A204.1 (cell line): Measurements from ENCODE around the gene CREB5.

Experiments used
- FAIRE-seq: peaks from 2 replicates; lab custom pipeline; 2012; peaks lifted over from hg19 to GRCh38; lab: Jason Lieb, UNC

CREB5 gene

DNA sequence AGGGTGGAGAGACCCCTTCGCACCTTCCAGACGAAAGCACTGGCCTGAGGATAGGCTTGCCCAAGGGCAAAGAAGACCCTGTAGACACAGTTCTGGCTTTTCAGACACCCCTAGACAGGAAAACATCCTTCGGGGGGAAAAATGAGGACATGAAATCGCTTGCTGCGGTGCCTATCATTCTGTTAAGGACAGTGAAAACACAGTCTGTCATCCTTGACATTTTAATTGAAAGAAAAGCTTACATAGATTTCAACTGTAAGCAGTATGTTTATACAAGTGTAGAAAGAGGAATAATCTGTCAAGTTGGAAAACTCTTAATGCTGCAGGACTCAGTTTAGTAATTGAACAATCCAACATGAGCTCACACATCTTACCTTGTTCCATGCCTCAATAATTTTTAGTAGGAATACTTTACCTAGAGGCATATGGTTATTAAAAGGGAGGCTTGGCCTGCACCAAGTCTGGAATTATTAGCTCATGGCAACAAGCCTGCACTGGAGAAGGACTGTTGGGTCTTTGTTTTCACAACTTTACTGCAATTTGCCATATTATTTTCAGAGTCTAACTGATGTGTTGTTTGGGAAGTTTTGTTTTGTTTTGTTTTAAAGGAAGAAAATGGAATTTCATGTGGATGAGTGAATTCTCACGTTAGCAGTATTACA, 302.3 kb downstream of the CREB5 start:
- no peak for FAIRE-seq

- FAIRE-seq = no peak
These were observed 305.2 kb downstream of the CREB5 start for GRCh38 chr7:28717445-28718054.

GRCh38 chr7:28718055-28718481, 305.8 kb downstream of the CREB5 start:
- FAIRE-seq = no peak

DNA sequence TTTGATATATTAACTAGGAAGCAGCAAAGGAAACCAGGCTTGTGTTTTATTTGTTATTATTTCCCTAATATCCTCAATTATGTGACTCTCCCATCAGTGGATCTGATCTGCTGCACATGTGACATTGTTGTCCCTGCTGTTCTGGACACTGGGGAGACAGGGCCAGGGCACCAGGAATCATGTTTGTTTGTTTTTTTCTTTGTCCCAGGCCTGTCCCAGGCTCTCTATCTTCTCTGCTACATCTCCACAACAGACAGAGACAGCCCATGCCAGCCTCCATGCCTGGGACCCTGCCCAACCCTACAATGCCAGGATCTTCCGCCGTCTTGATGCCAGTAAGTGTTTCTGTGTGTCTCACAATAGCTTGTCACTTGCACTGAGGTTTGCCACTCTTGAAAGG, 306.2 kb downstream of the CREB5 start:
- FAIRE-seq = no peak

DNA sequence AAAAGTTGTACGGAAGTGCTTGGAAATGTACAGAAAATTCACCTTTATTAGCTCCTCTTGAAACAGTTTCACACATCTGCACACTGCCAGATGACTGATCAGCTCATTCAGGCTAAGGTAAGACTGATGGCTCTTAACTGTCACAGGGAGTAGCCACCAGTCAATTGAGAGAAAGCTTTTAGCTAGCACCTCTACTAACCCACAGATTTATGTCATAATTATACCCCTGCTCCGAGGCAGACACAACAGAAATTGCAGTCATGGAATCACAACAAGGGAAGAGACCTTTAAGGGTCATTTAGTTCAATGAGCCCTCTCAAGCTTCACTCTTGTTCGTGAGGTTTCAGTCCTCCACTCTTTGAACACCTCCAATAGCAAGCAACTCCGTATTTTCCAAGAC, 310.4 kb downstream of the CREB5 start:
- no peak for FAIRE-seq

DNA sequence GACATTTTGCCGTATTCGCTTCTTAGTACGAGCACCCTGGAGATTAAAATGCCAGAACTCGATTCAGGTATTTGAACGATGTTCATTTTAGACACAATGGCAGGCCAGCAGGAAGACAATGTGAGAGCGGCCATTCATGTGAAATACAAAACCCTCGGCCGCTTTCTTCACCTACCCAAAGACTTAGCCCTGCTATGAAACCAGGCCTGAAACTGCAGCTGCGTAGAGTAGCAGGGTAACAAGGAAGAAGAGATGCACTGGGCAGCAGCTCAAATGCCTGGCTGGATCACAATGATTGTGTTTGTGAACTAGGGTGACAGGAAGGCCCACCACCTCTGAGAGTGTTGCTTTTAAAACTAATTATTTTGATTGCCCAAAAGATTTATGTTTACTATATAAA, 311.0 kb downstream of the CREB5 start:
- FAIRE-seq = no peak

GRCh38 chr7:28724563-28724962, 312.2 kb downstream of the CREB5 start:
- no peak for FAIRE-seq

GRCh38 chr7:28725045-28725642, 312.8 kb downstream of the CREB5 start:
- FAIRE-seq = no peak

DNA sequence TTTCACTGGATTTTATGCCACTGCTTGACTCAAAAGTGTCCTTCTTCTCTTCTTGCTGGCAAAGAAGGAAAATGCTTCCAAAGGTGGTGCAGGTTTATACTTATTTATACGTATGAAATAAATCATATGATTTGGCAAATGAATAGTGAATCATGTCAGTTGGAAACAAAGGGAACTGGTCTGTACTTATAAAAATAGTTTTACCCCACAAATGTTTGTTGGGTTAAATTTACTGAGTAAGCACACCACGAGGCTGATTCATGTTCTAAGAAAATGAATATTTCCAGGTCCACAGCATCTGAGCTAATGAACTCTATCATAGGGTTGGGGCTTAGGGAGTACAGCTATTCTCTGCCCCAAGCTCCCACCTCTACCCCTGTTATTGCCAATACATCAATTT, 313.6 kb downstream of the CREB5 start:
- FAIRE-seq = no peak

GRCh38 chr7:28726555-28726954, 314.2 kb downstream of the CREB5 start:
- no peak for FAIRE-seq

GRCh38 chr7:28729281-28729680, 317.0 kb downstream of the CREB5 start:
- no peak for FAIRE-seq

DNA sequence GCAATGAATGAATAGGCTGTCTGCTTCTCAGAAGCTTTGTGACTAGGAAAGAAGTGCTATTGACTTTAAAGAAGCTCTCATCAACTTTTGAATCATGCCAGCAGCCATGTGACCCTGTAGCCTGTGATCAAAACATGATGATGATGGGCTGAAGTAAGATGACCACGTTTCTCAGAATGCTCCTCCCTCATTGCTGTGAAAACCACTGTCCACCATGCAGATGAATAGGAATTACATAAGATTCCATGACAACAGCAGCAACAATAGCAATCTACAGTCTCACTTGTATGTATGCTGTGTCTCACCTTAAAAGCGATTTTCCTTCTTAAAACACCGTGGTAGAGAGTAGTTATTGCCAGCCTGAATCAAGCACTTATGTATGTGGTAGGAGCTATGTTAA, 317.4 kb downstream of the CREB5 start:
- no peak for FAIRE-seq

DNA sequence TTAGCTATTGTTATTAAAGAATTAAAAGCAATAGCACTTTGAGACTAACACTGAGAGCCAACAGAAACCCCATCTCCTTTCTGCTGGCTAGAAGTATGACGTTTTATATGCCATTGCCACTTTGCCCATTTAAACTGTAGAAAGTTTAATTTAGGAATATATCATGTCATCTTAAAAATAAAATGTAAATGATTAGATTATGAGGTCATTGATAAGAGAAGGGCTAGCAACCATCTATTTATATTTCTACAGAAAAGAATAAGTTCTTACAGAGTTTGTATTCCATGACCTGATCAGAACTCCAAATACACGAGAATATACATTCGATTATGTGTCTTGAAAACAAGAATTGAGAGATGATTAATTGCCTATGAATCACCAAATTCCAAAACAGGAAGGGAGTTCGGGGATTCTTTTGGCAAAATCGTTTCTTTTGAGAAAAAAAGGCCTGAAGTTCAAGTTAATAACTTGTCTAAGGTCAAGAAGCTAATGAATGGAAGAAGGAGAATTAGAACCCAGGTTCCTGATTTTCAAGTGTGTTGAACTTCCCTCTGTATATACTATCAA, 318.9 kb downstream of the CREB5 start:
- FAIRE-seq = no peak

DNA sequence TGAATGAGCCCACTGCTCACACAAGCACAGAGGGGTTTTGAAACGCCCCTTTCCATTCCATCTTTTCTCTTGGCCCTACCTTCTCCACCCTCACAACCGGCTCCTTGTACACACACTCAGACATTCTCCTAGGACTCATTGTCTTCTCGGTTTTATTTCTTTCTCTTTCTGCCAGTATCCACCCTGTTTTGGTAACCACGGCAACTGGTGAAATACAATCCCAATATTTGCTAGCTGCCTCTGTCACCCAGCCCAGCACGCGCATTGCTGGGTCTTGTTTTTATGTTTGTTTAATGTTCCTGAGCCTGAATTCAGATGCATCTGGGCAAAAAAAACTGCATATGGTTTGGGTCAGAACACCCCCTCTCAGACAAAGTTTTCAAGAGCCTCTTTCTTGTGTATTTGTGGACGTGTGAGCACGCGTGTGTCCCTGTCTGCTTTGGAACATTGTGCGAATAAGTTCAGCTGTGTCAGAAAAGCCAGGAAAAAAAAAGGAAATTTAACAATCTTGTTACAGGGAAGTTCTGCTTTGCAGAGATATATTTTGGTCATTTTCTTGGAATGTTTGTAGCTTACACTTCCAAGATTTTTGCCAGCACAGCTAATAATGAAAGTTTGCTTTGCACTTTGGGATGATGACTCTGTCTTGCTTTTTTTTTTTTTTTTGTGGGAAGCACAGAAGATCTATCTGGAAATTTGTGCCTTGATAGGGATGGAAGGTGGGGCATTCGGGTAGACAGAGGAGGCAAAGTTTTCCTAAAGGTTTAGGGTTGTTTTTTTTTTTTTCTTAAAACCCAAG, 320.0 kb downstream of the CREB5 start:
- no peak for FAIRE-seq

DNA sequence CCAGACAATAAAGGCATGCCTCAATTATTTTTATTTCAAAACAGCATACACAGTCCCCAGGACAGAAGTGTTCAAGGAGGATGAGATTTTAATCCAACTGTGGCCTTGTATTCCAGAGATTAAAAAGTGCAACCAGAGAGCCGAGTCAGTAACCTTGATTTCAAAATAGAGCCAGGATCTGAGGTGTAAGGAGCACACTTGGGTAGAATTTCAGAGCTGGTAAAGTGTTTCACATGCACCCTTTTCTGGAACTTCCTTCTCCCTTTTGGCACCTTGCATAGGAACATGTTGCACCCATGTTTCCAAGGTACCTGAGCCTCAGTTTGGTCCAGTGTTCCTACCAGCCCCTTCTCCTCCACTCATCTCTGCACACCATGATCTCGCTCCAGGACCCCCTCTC, 320.7 kb downstream of the CREB5 start:
- FAIRE-seq = no peak

DNA sequence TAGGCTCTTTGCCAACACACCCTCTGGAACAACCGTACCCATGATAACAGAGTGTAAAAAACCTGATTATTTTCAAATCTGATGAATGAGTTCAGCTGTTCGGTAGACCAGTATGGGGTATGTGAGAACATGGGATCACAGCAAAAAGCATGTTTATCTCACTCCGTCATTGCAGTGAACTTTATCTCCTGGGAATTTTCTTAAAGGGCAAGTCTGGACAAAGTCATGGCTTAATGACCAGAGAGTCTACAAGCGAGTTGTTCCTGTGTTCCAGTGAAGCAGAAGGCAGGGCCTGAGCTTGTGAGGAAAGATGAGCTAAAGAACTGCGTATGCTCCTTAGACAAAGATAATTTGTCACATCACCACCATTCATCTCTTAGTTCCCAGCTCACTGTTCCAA, 326.1 kb downstream of the CREB5 start:
- no peak for FAIRE-seq

DNA sequence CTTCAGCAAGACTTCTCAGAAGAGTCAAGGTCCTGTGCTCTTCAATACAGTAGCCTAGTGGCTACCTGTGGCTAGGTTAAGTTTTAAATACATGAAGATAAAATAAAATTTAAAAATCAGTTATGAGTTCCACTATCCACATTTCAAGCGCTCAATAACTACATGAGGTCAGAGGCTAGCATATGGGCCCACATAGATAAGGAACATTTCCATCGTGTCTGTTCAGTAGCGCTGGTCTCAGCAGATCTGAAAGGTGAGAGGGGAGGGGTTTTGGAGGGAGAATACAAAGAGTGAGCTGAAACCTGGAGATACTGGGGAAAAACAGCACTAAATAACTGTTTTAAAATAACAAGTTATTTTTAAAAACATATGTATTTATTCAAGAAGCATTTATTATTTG, 326.8 kb downstream of the CREB5 start:
- no peak for FAIRE-seq

DNA sequence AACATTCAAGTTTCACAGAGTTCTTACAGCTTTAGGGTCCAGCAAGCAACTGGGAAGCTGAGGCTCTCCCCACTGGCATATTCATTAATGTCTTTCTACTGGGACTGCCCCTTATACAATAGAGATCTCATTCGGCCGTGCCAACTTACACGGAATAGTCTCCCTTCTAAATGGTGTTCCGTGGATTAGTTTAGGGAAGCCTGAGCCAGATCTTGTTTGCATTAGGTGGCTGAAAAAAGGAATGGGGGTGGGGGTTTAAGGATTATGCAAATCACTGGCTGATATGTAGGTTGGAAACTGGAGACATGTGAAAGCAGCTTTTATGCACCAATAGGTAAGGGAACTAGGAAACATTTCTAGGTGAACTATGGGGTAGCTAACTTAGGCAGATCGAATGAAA, 327.5 kb downstream of the CREB5 start:
- no peak for FAIRE-seq

GRCh38 chr7:28744951-28745350, 332.6 kb downstream of the CREB5 start:
- no peak for FAIRE-seq

DNA sequence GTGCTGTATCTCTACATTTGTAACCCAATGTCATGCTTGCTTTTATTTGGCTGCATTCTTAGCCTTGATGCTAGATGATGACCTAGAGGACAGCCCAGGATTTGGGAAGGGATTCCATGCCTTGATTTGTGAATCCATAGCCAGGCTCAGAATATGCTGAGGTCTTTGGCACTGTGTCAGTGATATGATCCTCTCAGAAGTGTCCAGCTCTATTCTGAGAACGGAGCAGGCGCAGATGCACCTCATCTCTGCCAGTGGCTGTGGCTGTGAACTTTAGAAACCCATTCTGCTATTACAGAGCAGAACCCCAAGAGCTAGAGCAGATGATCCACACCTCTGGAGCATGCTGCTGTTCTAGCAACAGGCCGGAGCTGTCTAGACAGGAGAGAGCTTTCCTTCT, 333.0 kb downstream of the CREB5 start:
- no peak for FAIRE-seq

GRCh38 chr7:28747404-28747803, 335.1 kb downstream of the CREB5 start:
- no peak for FAIRE-seq

DNA sequence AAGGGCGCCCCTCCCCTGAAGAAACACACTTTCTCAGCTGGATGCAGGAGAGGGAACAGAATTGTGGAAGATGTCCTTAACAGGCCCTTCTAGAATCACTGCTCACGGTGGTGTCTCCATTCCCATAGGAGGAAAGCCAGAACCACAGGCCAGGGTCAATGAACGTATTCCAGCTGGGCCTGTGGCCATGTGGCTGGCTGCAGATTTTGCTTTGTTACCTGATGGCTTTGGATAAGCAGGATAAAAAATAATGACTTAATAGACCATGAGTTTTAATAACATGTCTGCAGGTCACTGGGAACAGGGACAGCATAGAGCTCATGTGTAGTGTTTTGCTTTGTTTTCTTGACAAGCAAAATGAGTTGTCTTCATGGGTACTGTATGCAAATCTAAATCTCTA, 335.5 kb downstream of the CREB5 start:
- no peak for FAIRE-seq

GRCh38 chr7:28748346-28748745, 336.0 kb downstream of the CREB5 start:
- FAIRE-seq = no peak
